ENCODE results near the gene PNPLA2. TPM values are rescaled to one million over a fixed set of nuclear protein-coding genes. Genes with fewer than 3 reads are reported as not detected.

Gene PNPLA2
- polyA plus RNA-seq, 1 donor from 2014 or later = 51.1 TPM

GRCh38 chr11:855796-856195 lies 37.1 kb downstream of the PNPLA2 start:
- no peaks in the 10 kb centered on the region for H3K27me3 Mint-ChIP-seq
- H3K4me1 Mint-ChIP-seq = peaks cover 0 to 4% (median 2%) of the 10 kb centered on the region in 3 donors
- H3K36me3 Mint-ChIP-seq = no peaks in the 10 kb centered on the region
- no peak overlapping the region for H3K4me3 Mint-ChIP-seq
- peak overlapping the region in 1 of 3 donors; percentile 35 for H3K27ac Mint-ChIP-seq
- no peaks in the 10 kb centered on the region for H3K9me3 Mint-ChIP-seq

GRCh38 chr11:856397-856796 lies 37.7 kb downstream of the PNPLA2 start:
- H3K27ac Mint-ChIP-seq = peak overlapping the region in 1 of 3 donors; percentile 35
- no peaks in the 10 kb centered on the region for H3K36me3 Mint-ChIP-seq
- H3K4me3 Mint-ChIP-seq = no peak overlapping the region
- H3K9me3 Mint-ChIP-seq = no peaks in the 10 kb centered on the region
- no peaks in the 10 kb centered on the region for H3K27me3 Mint-ChIP-seq
- peaks cover 0 to 4% (median 2%) of the 10 kb centered on the region in 3 donors for H3K4me1 Mint-ChIP-seq

DNA sequence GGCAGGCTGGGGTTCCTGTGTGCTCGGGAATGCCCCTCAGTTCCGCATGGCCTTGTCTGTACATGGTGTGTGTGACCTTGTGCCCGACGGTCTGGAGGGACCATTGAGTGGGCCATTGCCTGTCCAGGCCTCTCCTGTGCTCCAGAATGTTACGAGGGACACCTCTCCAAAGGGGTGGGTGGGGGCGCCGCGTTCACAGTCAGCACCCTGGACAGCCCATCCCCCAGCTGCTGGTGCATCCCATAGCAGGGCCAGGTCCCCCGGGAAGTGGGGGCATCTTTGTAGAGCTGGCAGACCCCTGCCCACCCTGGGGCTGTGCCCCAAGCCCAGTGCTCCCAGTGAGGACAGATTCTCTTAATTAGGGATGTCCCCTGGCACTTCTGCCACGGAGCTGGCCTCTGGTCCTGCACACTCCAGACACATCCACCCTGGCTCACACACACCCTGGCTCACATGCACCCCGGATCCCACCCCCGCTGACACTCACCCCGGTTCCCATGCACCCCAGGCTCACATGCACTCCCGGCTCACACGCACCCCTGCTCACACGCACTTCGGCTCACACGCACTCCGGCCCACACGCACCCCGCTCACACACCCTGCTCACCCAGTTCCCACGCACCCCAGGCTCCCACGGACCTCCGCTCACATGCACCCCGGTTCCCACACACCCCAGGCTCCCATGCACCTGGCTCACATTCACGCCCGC lies 39.5 kb downstream of the PNPLA2 start:
- peak overlapping the region in 1 of 3 donors; percentile 67 for H3K27ac Mint-ChIP-seq

DNA sequence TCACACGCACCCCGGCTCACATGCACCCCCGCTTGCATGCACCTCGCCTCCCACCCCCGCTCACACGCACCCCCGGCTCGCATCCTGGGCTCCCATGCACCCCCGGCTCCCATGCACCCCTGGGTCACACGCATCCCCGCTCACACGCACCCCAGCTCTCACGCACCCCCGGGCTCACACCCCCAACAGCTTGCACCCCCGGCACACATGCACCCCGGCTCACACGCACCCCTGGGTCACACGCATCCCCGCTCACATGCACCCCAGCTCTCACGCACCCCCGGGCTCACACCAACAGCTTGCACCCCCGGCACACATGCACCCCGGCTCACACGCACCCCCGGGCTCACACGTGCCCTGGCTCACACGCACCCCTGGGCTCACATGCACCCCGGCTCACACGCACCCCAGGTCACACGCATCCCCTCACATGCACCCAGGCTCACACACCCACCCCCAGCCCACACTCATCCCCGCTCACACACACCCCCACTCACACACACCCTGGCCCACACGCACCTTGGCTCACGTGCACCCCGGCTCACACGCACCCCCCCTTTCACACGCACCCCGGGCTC lies 40.1 kb downstream of the PNPLA2 start:
- Mint-ChIP-seq H3K4me3 (no peak overlapping the region), H3K27ac (peak overlapping the region in 1 of 3 donors; percentile 67), H3K27me3 (no peaks in the 10 kb centered on the region), H3K9me3 (no peaks in the 10 kb centered on the region), H3K36me3 (no peaks in the 10 kb centered on the region), H3K4me1 (peaks cover 0 to 4% (median 2%) of the 10 kb centered on the region in 3 donors)

More for the DNA sequence above, 39.5 kb downstream of the PNPLA2 start:
- H3K4me3 Mint-ChIP-seq = no peak overlapping the region
- H3K9me3 Mint-ChIP-seq = no peaks in the 10 kb centered on the region
- H3K36me3 Mint-ChIP-seq = no peaks in the 10 kb centered on the region
- H3K4me1 Mint-ChIP-seq = peaks cover 0 to 4% (median 2%) of the 10 kb centered on the region in 3 donors
- H3K27me3 Mint-ChIP-seq = no peaks in the 10 kb centered on the region

- H3K36me3 Mint-ChIP-seq = no peaks in the 10 kb centered on the region
- peaks cover 0 to 4% (median 2%) of the 10 kb centered on the region in 3 donors for H3K4me1 Mint-ChIP-seq
- no peaks in the 10 kb centered on the region for H3K9me3 Mint-ChIP-seq
- H3K27me3 Mint-ChIP-seq = no peaks in the 10 kb centered on the region
- no peak overlapping the region for H3K4me3 Mint-ChIP-seq
- no peak overlapping the region for H3K27ac Mint-ChIP-seq
These were observed 40.8 kb downstream of the PNPLA2 start for GRCh38 chr11:859394-860131.

- H3K36me3 Mint-ChIP-seq = no peaks in the 10 kb centered on the region
- no peak overlapping the region for H3K4me3 Mint-ChIP-seq
- H3K27ac Mint-ChIP-seq = no peak overlapping the region
- H3K4me1 Mint-ChIP-seq = peaks cover 0 to 4% (median 2%) of the 10 kb centered on the region in 3 donors
- H3K9me3 Mint-ChIP-seq = no peaks in the 10 kb centered on the region
- no peaks in the 10 kb centered on the region for H3K27me3 Mint-ChIP-seq
These were observed 41.8 kb downstream of the PNPLA2 start for GRCh38 chr11:860234-861104.

DNA sequence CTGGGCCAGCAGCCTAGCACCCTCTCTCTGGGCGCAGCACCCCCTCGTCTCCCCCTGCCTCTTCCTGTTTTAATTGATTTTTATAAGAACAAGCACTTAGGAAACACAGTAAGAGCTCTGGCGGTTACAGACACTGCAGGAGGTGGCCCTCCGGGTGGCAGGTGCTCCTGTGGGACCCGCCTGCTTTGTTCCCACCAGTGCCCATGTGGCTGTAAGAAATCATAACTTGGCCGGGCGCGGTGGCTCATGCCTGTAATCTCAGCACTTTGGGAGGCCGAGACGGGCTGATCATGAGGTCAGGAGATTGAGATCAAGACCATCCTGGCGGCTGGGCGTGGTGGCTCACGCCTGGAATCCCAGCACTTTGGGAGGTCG lies 42.4 kb downstream of the PNPLA2 start:
- H3K36me3 Mint-ChIP-seq = no peaks in the 10 kb centered on the region
- no peak overlapping the region for H3K4me3 Mint-ChIP-seq
- no peaks in the 10 kb centered on the region for H3K9me3 Mint-ChIP-seq
- H3K27me3 Mint-ChIP-seq = no peaks in the 10 kb centered on the region
- H3K4me1 Mint-ChIP-seq = peaks cover 0 to 4% (median 2%) of the 10 kb centered on the region in 3 donors
- H3K27ac Mint-ChIP-seq = no peak overlapping the region

DNA sequence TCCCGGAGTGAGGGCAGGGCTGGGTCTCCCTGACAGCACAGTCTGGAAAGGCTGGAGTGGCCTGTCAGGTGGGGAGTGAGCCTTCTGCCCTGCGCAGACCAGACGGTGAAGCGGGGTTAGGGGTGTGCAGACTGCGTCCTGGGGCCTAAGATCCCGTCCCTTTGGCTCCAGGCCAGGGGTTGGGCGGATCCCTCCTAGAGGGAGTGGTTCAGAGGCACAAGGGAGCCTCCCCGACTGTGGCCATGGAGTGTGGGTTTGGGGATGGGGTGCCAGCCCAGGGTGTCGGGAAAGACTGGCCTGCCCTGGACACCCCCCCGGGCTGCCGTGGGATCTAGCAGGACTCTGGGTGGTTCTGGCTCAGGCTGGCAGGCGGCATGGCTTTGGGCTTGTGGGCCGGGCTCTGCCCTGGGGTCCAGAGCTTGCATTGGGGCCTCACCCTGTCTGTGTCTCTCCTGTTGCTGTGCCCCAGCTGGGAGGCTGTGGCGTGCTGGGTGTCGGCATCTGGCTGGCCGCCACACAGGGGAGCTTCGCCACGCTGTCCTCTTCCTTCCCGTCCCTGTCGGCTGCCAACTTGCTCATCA lies 43.5 kb downstream of the PNPLA2 start:
- Mint-ChIP-seq H3K36me3 (no peaks in the 10 kb centered on the region), H3K27me3 (no peaks in the 10 kb centered on the region), H3K4me3 (no peak overlapping the region), H3K4me1 (peaks cover 0 to under 1% (median 0%) of the 10 kb centered on the region in 3 donors), H3K27ac (no peak overlapping the region), H3K9me3 (no peaks in the 10 kb centered on the region)

DNA sequence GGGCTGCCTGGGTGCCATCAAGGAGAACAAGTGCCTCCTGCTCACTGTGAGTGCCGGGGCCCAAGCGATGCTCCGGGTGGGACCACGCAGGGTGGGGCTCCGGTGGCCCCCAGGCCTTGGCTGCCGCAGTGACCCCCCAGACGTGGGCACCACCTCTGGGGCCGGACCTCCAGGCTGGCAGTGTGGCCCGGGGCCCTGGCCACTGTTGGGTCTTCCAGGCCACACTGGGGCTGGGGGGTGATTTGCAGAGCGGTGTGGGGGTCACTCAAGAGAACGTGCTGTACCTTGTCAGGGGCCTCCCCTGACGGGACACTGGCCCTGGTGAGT lies 43.9 kb downstream of the PNPLA2 start:
- Mint-ChIP-seq H3K27me3 (no peaks in the 10 kb centered on the region), H3K9me3 (no peaks in the 10 kb centered on the region)

DNA sequence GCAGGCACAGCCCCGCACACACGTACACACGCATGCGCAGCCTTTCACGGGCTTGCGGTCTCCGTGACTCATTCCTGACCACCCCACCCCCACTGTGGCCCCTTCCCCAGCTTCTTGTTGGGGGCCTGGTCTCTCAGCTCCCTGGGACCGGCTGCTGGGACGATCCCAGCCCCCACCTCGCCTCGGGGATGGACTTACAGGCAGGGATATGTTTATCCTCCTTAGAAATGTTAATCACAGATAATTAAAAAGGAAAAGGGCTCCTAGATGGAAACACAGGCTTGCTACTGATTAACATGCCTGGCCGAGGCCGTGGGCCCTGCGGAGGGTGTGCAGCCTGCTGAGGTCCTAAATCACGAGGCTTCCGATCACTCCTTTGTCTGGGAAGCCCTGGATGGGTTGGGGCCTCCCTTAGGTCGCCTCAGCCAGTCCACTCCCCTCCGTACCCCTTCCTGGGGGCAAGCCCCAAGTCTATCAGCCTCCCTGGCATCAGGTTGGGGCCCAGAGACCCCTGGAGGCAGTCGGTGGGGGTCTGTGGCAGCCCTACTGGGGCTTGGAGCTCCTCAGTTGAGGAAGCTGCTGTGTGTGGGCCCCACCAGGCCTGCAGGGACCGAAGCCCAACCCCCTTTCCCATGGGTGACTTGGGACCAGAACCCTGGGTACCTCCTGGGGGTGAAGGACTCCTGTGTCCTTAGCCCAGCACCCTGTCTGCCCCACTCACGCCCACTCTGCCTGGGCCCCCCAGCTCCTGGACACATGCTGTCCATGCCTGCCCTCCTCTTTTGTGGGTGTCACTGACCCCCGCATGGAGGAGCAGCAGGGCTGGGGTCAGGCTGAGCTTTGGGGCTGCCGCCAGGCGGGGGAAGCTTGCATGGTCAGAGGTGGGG lies 44.6 kb downstream of the PNPLA2 start:
- H3K4me3 Mint-ChIP-seq = no peak overlapping the region
- H3K27me3 Mint-ChIP-seq = no peaks in the 10 kb centered on the region
- H3K27ac Mint-ChIP-seq = peak overlapping the region in 2 of 3 donors; percentile 16 to 23
- no peaks in the 10 kb centered on the region for H3K36me3 Mint-ChIP-seq
- no peaks in the 10 kb centered on the region for H3K4me1 Mint-ChIP-seq
- no peaks in the 10 kb centered on the region for H3K9me3 Mint-ChIP-seq

More for the DNA sequence above, 43.9 kb downstream of the PNPLA2 start:
- H3K36me3 Mint-ChIP-seq = no peaks in the 10 kb centered on the region
- H3K4me1 Mint-ChIP-seq = no peaks in the 10 kb centered on the region
- no peak overlapping the region for H3K4me3 Mint-ChIP-seq
- no peak overlapping the region for H3K27ac Mint-ChIP-seq

GRCh38 chr11:863910-864827 lies 45.5 kb downstream of the PNPLA2 start:
- no peaks in the 10 kb centered on the region for H3K9me3 Mint-ChIP-seq
- H3K27ac Mint-ChIP-seq = peak overlapping the region in 1 of 3 donors; percentile 16
- peak overlapping the region in 1 of 4 donors; percentile 47 for H3K4me3 Mint-ChIP-seq
- H3K4me1 Mint-ChIP-seq = no peaks in the 10 kb centered on the region
- H3K36me3 Mint-ChIP-seq = no peaks in the 10 kb centered on the region
- H3K27me3 Mint-ChIP-seq = no peaks in the 10 kb centered on the region

DNA sequence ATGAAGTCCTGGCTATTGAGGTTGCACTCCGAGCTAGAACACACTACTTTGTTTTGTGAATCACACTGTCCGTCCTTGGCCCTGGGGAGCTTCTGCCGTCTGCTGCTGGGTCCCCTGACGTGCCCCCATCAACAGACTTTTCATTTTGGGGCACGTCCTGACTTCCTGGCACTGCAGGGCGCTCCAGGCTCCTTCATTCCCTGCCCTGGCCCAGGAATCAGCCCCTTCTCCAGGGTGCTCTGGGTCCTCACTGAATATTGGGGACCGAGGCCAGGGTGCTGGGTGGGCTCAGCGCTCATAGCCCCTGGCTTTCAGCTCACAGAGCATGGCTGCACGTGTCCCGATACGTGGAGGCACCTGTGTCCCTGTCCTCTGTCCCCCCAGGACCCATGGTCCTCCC lies 46.2 kb downstream of the PNPLA2 start:
- H3K4me1 Mint-ChIP-seq = no peaks in the 10 kb centered on the region
- H3K9me3 Mint-ChIP-seq = no peaks in the 10 kb centered on the region
- H3K27ac Mint-ChIP-seq = no peak overlapping the region
- no peak overlapping the region for H3K4me3 Mint-ChIP-seq
- no peaks in the 10 kb centered on the region for H3K27me3 Mint-ChIP-seq
- no peaks in the 10 kb centered on the region for H3K36me3 Mint-ChIP-seq

Measured in IgD-negative memory B cell (primary cell).